NCI-H2227 (cell line): ENCODE data around the gene PLSCR1.
"Not testable (repeated sequence)": the region's sequence is repeated elsewhere in the genome, so short reads cannot be mapped to it uniquely, and the experiment has no call there.

Experiments used
- DNase-seq: peaks from one replicate; lab custom pipeline; 2025; ENCODE audit not compliant: unreplicated experiment; lab: John Stamatoyannopoulos, UW

Gene PLSCR1

GRCh38 chr3:146550743-146551510, 6.5 kb upstream of the PLSCR1 start:
- no peak for DNase-seq

DNA sequence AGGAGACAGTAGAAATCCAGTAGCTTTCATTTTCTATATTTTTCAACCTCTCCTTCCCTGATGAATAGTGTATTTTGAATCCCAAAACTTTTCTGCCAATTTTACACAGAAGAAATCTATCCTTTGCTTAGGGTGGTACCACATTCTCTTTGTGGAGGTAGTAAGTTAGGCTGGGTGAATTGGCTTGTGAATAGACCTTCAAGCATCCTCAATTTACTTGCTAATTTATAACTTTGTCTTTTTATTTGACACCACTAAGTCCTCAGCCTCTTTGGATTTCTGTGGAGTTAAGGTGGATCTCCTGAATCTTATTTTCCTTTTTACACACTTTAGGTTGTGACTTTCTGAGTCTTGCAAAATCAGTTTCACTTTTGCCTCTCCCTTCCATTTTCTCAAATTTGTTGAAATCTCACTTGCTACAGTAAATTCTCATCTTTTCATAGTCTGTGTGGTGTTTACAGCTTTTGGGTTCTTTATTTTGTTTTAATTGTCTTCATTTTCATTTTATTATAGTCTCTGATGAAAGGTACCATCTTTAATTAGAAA, 5.7 kb upstream of the PLSCR1 start:
- no peak for DNase-seq

- no peak for DNase-seq
Observed at GRCh38 chr3:146547235-146547835, 2.9 kb upstream of the PLSCR1 start.

DNA sequence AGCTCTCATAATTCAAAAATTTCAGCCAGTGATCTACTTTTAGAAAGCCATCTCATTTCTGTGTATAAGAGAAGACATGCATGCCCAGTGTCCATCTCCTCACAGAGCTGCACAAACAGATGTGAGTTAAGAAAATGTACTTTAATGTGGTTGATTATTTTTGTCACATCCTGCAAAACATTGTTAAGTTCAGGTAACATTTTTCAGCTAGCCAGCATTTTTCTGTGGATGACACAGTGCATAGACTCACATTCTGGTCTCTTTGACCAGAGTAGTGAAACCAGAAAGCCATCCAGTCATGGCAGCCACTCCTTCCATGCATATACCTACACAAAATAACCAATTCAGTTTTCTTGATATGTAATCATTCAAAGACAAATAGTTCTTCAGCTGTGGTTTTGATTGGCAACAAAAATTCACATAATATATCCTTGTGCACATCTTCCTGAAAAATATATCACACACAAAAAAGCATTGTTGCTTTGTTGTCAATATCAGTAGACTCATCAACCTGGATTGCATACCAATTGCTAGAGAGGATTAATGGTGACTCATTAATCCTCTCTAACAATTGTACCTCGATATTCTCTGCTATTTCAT, 2.1 kb upstream of the PLSCR1 start:
- DNase-seq, result no peak

GRCh38 chr3:146544929-146545528, 622 bp upstream of the PLSCR1 start:
- no peak for DNase-seq

GRCh38 chr3:146543461-146544001, 876 bp downstream of the PLSCR1 start:
- peak; percentile 8 for DNase-seq

DNA sequence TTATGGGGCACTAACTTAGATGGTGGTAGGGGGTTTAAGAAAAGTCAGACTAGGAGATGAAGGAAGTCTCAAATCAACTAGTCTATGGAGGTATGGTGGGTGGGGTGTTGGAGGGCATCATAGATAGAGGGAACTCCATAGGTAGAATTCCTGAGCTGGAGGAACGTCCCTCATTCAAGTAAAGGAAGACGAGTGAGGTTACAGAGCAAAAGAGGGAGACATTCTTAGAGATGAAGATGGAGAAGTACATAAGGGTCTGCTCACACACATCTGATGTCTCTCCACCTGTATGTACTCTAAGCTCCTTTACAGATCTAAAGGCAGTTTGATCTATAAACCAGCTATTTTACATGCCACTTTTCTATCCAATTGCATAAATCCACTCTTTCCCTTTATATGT, 1.4 kb downstream of the PLSCR1 start:
- no peak for DNase-seq

GRCh38 chr3:146542179-146542578, 2.2 kb downstream of the PLSCR1 start:
- DNase-seq, result no peak

GRCh38 chr3:146540978-146541377, 3.4 kb downstream of the PLSCR1 start:
- DNase-seq, result no peak

GRCh38 chr3:146540236-146540635, 4.2 kb downstream of the PLSCR1 start:
- DNase-seq, result no peak

DNA sequence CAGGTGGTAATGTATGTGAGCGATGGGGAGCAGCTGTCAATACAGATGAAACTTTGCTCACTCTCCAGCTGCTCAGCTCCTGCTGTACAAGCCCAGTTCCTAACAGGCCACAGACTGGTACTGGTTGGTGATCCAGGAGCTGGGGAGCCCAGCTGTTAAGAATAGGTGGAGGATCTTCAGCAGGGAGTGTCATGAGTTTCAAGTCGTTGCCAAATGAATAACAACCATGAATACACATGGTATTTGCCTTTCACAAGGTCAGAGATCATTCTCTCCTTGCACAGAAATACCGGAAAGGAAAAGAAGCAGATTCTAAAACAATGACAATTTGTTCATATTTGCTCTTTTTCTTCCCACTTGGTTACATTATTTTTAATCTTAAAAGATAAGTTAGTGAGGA, 5.1 kb downstream of the PLSCR1 start:
- DNase-seq, result no peak

DNA sequence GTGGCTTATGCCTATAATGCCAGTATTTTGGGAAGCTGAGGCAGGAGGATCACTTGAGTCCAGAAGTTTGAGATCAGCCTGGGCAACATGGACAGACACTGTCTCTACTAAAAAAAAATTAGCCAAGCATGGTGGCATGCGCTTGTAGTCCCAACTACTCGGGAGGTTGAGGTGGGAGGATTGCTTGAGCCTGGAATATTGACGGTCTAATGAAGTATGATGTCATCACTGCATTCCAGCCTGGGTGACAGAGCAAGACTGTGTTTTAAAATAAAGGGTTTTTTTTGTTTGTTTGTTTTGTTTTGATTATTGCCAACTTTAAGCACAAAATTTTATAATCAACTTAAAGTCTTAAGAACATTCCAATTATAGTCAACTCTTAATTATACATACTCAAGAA, 6.8 kb downstream of the PLSCR1 start:
- DNase-seq, result no peak

DNA sequence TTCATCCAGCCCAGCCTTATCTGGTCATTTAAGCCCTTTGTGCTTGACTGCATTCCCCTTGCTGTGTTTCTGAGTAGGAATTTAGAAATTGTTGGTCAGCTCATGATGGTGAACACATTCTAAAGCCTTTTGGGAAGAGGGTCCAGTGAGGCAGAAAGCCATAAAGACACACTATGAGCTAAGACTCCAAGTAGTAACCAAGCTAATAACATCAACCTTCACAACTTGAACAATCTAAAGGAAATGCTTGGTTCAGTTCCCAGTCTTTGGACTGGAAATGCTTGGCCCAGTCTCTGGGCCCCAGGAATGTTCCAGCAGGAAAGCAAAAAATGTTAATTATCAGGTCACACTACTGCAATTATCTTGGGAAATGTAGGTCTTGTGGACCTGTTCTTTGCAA, 7.7 kb downstream of the PLSCR1 start:
- no peak for DNase-seq

DNA sequence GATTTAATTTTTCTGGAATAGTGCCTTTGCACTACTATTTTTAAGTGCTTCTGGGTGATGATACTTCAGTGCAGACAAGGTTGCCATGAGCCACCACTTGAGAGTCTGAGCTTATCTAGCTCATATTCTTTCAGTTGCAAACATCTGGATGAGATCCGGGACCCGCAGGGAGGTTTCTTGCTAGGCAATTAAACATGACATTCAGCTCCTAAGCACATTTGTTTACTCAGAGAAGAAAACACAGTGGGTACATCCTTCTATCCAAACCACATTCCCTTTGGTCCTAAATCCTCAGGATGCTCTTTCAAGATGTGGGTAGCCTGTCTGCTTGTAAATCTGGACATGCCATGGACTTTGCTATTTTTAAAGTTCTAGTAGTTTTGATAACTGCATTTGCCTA, 12.0 kb downstream of the PLSCR1 start:
- no peak for DNase-seq

GRCh38 chr3:146530609-146531008, 13.8 kb downstream of the PLSCR1 start:
- no peak for DNase-seq

DNA sequence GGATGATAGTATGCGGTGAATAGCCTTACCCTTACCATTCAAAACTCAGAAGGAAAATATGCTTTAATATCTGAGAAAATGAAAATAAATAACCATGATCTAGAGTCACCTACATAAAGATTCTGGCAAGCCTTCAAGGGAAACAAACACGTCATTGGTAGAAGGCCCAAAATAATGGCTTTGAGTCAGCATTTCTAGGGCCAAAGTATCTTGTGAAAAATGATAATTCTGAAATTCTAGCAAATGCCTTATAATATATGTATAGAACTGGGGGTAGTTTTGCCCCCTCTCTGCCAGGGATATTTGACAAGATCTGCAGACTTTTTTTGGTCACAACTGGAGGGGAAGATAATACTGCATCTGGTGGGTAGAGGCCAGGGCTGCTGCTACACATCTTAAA, 15.4 kb downstream of the PLSCR1 start:
- DNase-seq, result no peak

GRCh38 chr3:146524961-146525360, 19.4 kb downstream of the PLSCR1 start:
- no peak for DNase-seq

DNA sequence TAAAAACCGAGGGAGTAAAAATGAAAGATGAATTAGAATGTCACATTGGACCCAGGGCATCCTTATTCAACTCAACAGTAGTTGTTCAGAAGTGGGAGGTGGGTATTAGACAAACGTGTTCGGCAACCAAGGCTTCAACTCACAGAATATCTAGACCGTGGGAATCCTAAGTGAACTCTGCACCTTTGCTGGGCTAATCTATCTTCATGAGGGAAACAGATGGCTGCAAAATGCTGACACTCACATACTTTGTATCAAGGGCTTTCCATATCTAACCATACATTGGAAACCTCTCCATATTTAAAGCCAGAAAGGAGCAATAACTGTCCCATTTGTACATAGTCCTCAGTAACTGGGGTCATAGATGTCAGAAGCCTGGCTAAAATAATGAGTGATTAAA, 20.9 kb downstream of the PLSCR1 start:
- no peak for DNase-seq

GRCh38 chr3:146522174-146523158, 21.9 kb downstream of the PLSCR1 start:
- not testable (repeated sequence) for DNase-seq

- DNase-seq, result no peak
Observed at GRCh38 chr3:146521394-146521793, 23.0 kb downstream of the PLSCR1 start.
